NCI-H226 (cell line): ENCODE results near the gene CTNNA1.
A peak's percentile ranks its signal among the peaks of the same experiment; 100 is the strongest.

Experiments used
- DNase-seq: peaks from one replicate; pipeline ENCODE4 v3.0.0-alpha.2; 2015

Gene CTNNA1

GRCh38 chr5:138936225-138936967 lies 183.2 kb downstream of the CTNNA1 start:
- DNase-seq, result no peak

GRCh38 chr5:138936968-138937345 lies 183.7 kb downstream of the CTNNA1 start:
- DNase-seq, result no peak

- no peak for DNase-seq
Observed at GRCh38 chr5:138937392-138938387, 184.5 kb downstream of the CTNNA1 start.

- DNase-seq, result no peak
Observed at GRCh38 chr5:138938526-138938925, 185.3 kb downstream of the CTNNA1 start.

GRCh38 chr5:138942066-138942465 lies 188.8 kb downstream of the CTNNA1 start:
- no peak for DNase-seq

- DNase-seq, result no peak
Observed at GRCh38 chr5:138942861-138943260, 189.6 kb downstream of the CTNNA1 start.

- DNase-seq, result no peak
Observed at GRCh38 chr5:138943599-138944173, 190.5 kb downstream of the CTNNA1 start.

GRCh38 chr5:138944527-138945322 lies 191.5 kb downstream of the CTNNA1 start:
- DNase-seq, result peak; percentile 79

GRCh38 chr5:138945421-138946240 lies 192.4 kb downstream of the CTNNA1 start:
- DNase-seq, result no peak

GRCh38 chr5:138946241-138946623 lies 193.0 kb downstream of the CTNNA1 start:
- no peak for DNase-seq

- no peak for DNase-seq
Observed at GRCh38 chr5:138946831-138947560, 193.8 kb downstream of the CTNNA1 start.

GRCh38 chr5:138947780-138948179 lies 194.6 kb downstream of the CTNNA1 start:
- no peak for DNase-seq

- no peak for DNase-seq
Observed at GRCh38 chr5:138948471-138949222, 195.4 kb downstream of the CTNNA1 start.

- DNase-seq, result no peak
Observed at GRCh38 chr5:138949223-138949574, 196.0 kb downstream of the CTNNA1 start.

GRCh38 chr5:138949988-138950387 lies 196.8 kb downstream of the CTNNA1 start:
- DNase-seq, result no peak

GRCh38 chr5:138950421-138951031 lies 197.3 kb downstream of the CTNNA1 start:
- no peak for DNase-seq

GRCh38 chr5:138951091-138951985 lies 198.1 kb downstream of the CTNNA1 start:
- DNase-seq, result no peak

- no peak for DNase-seq
Observed at GRCh38 chr5:138951986-138952735, 198.9 kb downstream of the CTNNA1 start.
